Heart left ventricle (tissue), 16 donors: Measurements from ENCODE around the gene AHRR. TPM values are rescaled to one million over a fixed set of nuclear protein-coding genes. Genes with fewer than 3 reads are reported as not detected.

Experiments used
- ATAC-seq, 4 donors: fragments of 200-7000 bp; cut with Tn5 transposase; one replicate each; pipeline ENCODE4 v1.9.1; 2020 to 2022; ENCODE audit warnings: moderate library complexity in 4 of 4, mild to moderate bottlenecking in 3 of 4, moderate number of reproducible peaks in 1 of 4
- DNase-seq, 5 donors: peaks; one replicate each; pipeline ENCODE4 v3.0.0-alpha.2; 2020
- H3K27ac ChIP-seq, 12 donors: fragments of 200-600 bp; sonication (generic) in 4 of 12; one replicate each; pipeline versions ENCODE4 v1.5.0 to v1.8.0; 2016 to 2022; ENCODE audit warnings: mild to moderate bottlenecking in 2 of 12
- H3K27me3 ChIP-seq, 9 donors: fragments of 200-600 bp; sonication (generic) in 2 of 9; one replicate each; pipeline versions ENCODE4 v1.5.1 to v1.8.0; 2016 to 2022; ENCODE audit warnings: mild to moderate bottlenecking in 3 of 9
- H3K36me3 ChIP-seq, 9 donors: fragments of 200-600 bp; sonication (generic) in 2 of 9; one replicate each; pipeline versions ENCODE4 v1.5.0 to v1.8.0; 2018 to 2022; ENCODE audit warnings: mild to moderate bottlenecking in 2 of 9
- H3K4me1 ChIP-seq, 12 donors: fragments of 200-600 bp; sonication (generic) in 4 of 12; one replicate each; pipeline versions ENCODE4 v1.5.0 to v1.8.0; 2016 to 2022; ENCODE audit warnings: mild to moderate bottlenecking in 3 of 12
- H3K4me3 ChIP-seq, 12 donors: fragments of 200-600 bp; sonication (generic) in 4 of 12; one replicate each; pipeline versions ENCODE4 v1.5.0 to v1.8.0; 2017 to 2022; ENCODE audit warnings: mild to moderate bottlenecking in 9 of 12, moderate library complexity in 4 of 12
- H3K9me3 ChIP-seq, 12 donors: fragments of 200-600 bp; sonication (generic) in 4 of 12; one replicate each; pipeline versions ENCODE4 v1.5.0 to v1.8.0; 2016 to 2022; ENCODE audit warnings: mild to moderate bottlenecking in 1 of 12
- CTCF ChIP-seq, 12 donors: fragments of 200-600 bp; sonication (generic) in 4 of 12; IDR thresholded peaks; one replicate each; pipeline versions ENCODE4 v1.5.0 to v1.8.0; 2018 to 2022; ENCODE audit warnings: antibody characterized with exemption in 12 of 12, mild to moderate bottlenecking in 5 of 12
- POLR2A ChIP-seq, 2 donors: fragments of 450-650 bp; IDR thresholded peaks; one replicate each; pipeline ENCODE4 v1.6.1; 2017; ENCODE audit warnings: antibody characterized with exemption in 2 of 2, mild to moderate bottlenecking in 2 of 2, moderate library complexity in 2 of 2
- WGBS, 4 donors: extraction: QIAGEN DNeasy Blood & Tissue Kit in 2 of 4; methylation state at CpG; one replicate each; pipeline versions ENCODE4 v1.1.5 to v1.1.7; 2013 to 2018; 5-methylcytosine and 5-hydroxymethylcytosine counted together
- intact Hi-C, 10 donors: fragments of 100-400 bp; cut with DNase I; formaldehyde crosslinking; loops; one replicate each; pipeline versions ENCODE4 v1.11.1 to v1.14.2; 2022
- polyA plus RNA-seq, 2 donors: library from polyadenylated mRNA; stranded (reverse); fragments of 200-250 nt; gene quantifications; one replicate each; pipeline ENCODE4 v1.2.3, GENCODE V29; 2013
- total RNA-seq, 9 donors: library from RNA; depleted of rRNA in 2 of 9; stranded (reverse); fragments of >200 nt in 2 of 9; fragmentation: NEBNext Ultra II Directional in 3 of 9; extraction: Animal tissue kit (Norgen Biotek cat#: 25700) in 3 of 9; gene quantifications; one replicate each; pipeline versions ENCODE4 v1.1.0 to v1.2.4, GENCODE V29; 2016 to 2023
- donor health status: ischemic (EF 13 %, LVEDD 7.1; RV severe dilation, severe dysfunction).
- donor health status: healthy with polysubstance abuse.
- donor health status: DM: no; HTN: yes; CAD: no.
- donor health status: DM: no; HTN: no; CAD: no.
- donor health status: ischemic (EF 25% LVEDD 6.9; RV normal size, moderate dysfunction).
- donor health status: ischemic (EF 25% LVEDD 5.7; RV mildly dilated, moderate dysfunction).
- donor health status: healthy.
- donor health status: DM: yes; HTN: yes; CAD: no.
- donor health status: ischemic (EF 35%, LVEDD 5.7; RV mildly dilated, moderate dysfunction).
- donor health status: nonischemic (EF 11% LVEDD 7.7; RV severe dilation, severe dysfunction).
- donor health status: DM: yes; HTN: yes; CAD: no.
- donor health status: PGD.
- donor health status: ischemic (EF 29% LVEDD 5.4; RV normal size, mild dysfunction).
- donor health status: nonischemic (EF 23%, LVEDD 6.1; RV moderate dilation, normal function).

Gene AHRR
- total and polyA plus RNA-seq, 11 donors: 0.11 to 0.69 (median 0.26) TPM; not detected in 2

GRCh38 chr5:320524-321229 lies 837 bp upstream of the AHRR start:
- intact Hi-C loops: loop anchor here in 1 of 10 donors (10.0 kb wide), 1 partner anchor 114 kb away; no protein-coding TSS in a partner anchor
- no peak for DNase-seq
- no peak for TF ChIP-seq POLR2A (IDR thresholded peaks at IDR 0.05)
- TF ChIP-seq CTCF (IDR thresholded peaks at IDR 0.05): no peak
- H3K36me3 ChIP-seq: peaks cover 0 to 16% (median 3%) of the 10 kb centered on the region in 9 donors
- 3 to 5% (median 3%) methylated on average over 38 to 65 of the region's 65 CpGs for WGBS, 4 donors
- ATAC-seq: no peak
- H3K27me3 ChIP-seq: peaks cover 18 to 57% (median 39%) of the 10 kb centered on the region in 9 donors
- peak overlapping the region; percentile 33 to 66 (median 52) for H3K4me3 ChIP-seq
- no peaks in the 10 kb centered on the region for H3K9me3 ChIP-seq
- H3K27ac ChIP-seq: no peak overlapping the region
- H3K4me1 ChIP-seq: peaks cover 6 to 25% (median 14%) of the 10 kb centered on the region in 12 donors

- TF ChIP-seq POLR2A (IDR thresholded peaks at IDR 0.05) (no peak), CTCF (IDR thresholded peaks at IDR 0.05) (no peak)
- H3K27ac ChIP-seq: no peak overlapping the region
- 1 to 6% (median 2%) methylated on average over 21 to 67 of the region's 67 CpGs for WGBS, 4 donors
- peaks cover 6 to 25% (median 14%) of the 10 kb centered on the region in 12 donors for H3K4me1 ChIP-seq
- peaks cover 0 to 6% (median 0%) of the 10 kb centered on the region in 9 donors for H3K36me3 ChIP-seq
- peak overlapping the region; percentile 7 to 66 (median 52) for H3K4me3 ChIP-seq
- H3K27me3 ChIP-seq: peaks cover 18 to 57% (median 39%) of the 10 kb centered on the region in 9 donors
- ATAC-seq (no peak), DNase-seq (no peak)
- intact Hi-C loops: loop anchor here in 1 of 10 donors (10.0 kb wide), 1 partner anchor 113 kb away; no protein-coding TSS in a partner anchor
- no peaks in the 10 kb centered on the region for H3K9me3 ChIP-seq
These were observed 275 bp downstream of the AHRR start for GRCh38 chr5:321726-322251.

DNA sequence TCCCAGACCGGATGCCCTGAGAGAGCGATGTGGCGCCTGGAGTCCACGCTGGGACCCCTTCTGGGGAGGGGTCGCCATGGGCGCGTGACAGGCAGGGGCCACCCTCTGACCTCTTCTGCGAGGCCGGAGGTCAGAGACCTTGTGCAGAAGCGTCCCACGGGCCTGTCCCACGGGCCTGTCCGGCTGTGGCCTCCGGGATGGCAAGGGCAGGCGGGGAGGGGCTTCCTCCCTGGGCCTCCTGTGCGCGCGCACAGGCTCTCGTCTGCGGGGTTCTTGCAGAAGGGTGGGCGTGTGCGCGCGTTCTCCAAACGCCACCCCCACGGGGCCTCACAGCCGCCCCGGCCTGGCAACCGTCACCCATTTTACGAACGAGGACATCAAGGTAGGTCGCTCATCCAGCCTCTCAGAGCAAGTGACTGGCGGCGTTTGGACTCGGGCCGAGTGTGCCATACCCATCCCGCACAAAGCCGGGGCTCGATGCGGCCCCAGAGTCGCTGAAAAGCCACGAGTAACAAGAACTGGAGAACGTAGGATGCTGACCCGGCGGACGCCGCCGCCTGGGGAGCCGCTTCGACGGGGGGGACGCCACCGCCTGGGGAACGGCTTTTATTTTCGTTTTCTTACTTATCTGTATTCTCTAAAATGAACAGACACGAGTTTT lies 897 bp downstream of the AHRR start:
- TF ChIP-seq CTCF (IDR thresholded peaks at IDR 0.05) (no peak), POLR2A (IDR thresholded peaks at IDR 0.05) (no peak)
- no peak for ATAC-seq

More for the DNA sequence above, 897 bp downstream of the AHRR start:
- Histone ChIP-seq H3K9me3 (no peaks in the 10 kb centered on the region), H3K4me1 (peaks cover 6 to 25% (median 14%) of the 10 kb centered on the region in 12 donors), H3K27me3 (peaks cover 18 to 57% (median 39%) of the 10 kb centered on the region in 9 donors), H3K36me3 (no peaks in the 10 kb centered on the region), H3K27ac (no peak overlapping the region), H3K4me3 (peak overlapping the region in 11 of 12 donors; percentile 36 to 66 (median 53))
- intact Hi-C loops: loop anchor here in 1 of 10 donors (10.0 kb wide), 1 partner anchor 112 kb away; no protein-coding TSS in a partner anchor
- WGBS, 4 donors: 32 to 54% (median 40%) methylated on average over 36 to 56 of the region's 56 CpGs
- DNase-seq: no peak
